HG02798 (cell line): ENCODE data around the gene ELAVL3.
"Not testable (repeated sequence)": the region's sequence is repeated elsewhere in the genome, so short reads cannot be mapped to it uniquely, and the experiment has no call there.

Experiments
- ATAC-seq: cut with Tn5 transposase; IDR thresholded peaks from one replicate; pipeline ENCODE4 v1.9.1; 2021; ENCODE audit warnings: mild to moderate bottlenecking; ENCODE audit not compliant: unreplicated experiment, poor library complexity

Gene ELAVL3

GRCh38 chr19:11416346-11417052, 64.3 kb downstream of the ELAVL3 start:
- no peak for ATAC-seq

GRCh38 chr19:11414544-11414943, 66.3 kb downstream of the ELAVL3 start:
- no peak for ATAC-seq

DNA sequence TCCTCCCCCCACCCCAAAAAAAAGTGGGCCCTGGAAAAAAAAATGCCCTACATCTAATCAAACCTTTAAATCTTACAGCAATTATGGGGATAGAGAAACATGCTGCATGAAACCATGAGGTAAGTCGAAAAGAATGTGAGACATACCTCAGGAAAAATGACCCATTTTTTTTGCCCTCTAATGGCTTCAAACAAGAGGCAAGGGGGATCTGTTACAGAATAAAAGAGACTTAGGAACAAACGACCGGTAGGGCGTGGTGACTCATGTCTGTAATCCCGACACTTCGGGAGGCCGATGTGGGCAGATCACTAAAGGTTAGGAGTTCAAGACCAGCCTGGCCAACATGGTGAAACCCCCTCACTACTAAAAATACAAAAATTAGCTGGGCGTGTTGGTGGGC, 70.2 kb downstream of the ELAVL3 start:
- no peak for ATAC-seq

DNA sequence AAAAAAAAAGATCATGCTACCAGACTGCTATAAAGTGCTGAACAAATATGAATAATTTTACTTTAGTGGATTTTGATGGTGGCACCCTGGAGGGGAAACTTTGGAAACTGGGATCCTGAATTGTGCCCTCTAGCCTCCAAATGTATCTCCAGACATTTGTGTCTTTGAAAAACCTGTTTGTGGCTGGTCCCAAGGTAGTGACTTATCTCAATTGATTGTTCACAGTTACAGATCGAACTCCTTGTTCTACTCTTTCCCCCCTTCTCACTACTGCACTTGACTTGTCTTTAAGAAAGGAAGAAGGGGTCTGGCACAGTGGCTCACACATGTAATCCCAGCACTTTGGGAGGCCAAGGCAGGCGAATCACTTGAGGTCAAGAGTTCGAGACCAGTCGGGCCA, 72.3 kb downstream of the ELAVL3 start:
- no peak for ATAC-seq

DNA sequence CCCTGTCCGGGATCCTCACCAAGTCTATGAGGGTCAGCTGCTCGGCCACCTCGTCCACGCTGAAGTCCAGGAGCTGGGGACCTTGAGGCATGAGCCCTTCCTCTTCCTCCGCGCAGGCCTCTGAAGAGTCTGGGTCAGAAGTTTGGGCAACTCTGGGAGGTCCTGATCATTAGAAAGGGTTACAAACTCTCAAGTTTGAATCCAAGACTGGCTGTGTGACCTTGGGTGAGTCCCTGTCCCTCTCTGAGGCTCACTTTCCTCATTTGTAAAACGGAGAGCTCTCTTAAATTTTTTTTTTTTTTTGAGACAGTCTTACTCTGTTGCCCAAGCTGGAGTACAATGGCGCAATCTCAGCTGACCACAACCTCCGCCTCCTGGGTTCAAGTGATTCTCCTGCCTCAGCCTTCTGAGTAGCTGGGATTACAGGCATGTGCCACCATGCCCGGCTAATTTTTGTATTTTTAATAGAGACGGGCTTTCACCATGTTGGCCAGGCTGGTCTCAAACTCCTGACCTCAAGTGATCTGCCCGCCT, 74.1 kb downstream of the ELAVL3 start:
- ATAC-seq, result not testable (repeated sequence)

- ATAC-seq, result no peak
Measured at GRCh38 chr19:11405846-11406643, 74.8 kb downstream of the ELAVL3 start.

DNA sequence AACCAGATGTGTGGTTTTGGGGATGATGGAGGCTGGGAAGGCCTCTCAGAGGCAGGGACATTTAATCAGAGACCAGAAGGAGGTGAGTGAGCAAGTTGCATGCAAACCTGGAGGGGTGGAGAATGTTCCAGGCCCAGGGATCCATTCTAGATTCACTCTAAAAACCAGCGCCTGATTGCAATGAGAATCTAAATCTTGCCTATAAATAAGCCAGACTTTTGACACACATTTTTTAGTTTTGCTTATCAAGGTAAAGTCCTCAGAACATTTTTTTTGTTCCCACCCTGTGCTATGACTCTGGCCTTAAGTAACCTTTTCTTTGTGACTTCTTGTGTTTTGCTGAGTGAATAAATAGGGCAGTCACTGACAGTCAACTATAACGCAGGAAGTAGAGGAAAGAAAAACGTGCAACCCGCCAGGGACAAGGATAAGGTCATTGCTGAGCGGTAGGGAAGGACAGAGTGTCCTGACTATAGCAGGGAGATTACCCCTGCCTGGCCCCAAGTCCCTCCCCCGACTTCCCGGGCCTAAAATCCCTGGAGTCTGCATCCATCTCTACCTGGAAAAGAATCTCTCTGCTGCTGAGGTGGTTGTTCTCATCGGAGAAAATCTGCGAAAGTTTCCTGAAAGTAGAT, 76.1 kb downstream of the ELAVL3 start:
- no peak for ATAC-seq

GRCh38 chr19:11401808-11402543, 78.9 kb downstream of the ELAVL3 start:
- no peak for ATAC-seq
